ENCODE data around the gene DNAJB9.

- TF ChIP-seq CTCF (IDR thresholded peaks at IDR 0.05), result no peak
- no peak for TF ChIP-seq POLR2A (IDR thresholded peaks at IDR 0.05)
- TF ChIP-seq POLR2AphosphoS5 (IDR thresholded peaks at IDR 0.05), result no peak
- TF ChIP-seq EP300 (IDR thresholded peaks at IDR 0.05; ENCODE audit: low read depth), result no peak
These were observed 10.4 kb upstream of the DNAJB9 start for GRCh38 chr7:108559253-108559652.
